ENCODE measurements around the gene C2orf81. TPM values are rescaled to one million over a fixed set of nuclear protein-coding genes. Genes with fewer than 3 reads are reported as not detected.
A peak's percentile ranks its signal among the peaks of the same experiment; 100 is the strongest.
"Not testable (repeated sequence)": the region's sequence is repeated elsewhere in the genome, so short reads cannot be mapped to it uniquely, and the experiment has no call there.

C2orf81 gene
- 0.72 and 1.5 TPM in 2 replicates for total RNA-seq

- H3K4me3 ChIP-seq (ENCODE audit: insufficient read depth, low read length), result peak within 1 kb of the TSS; percentile 93
- H3K9me3 ChIP-seq (ENCODE audit: low read depth, low read length), result no peaks in the 10 kb centered on the region
- peaks cover 10% of the 10 kb centered on the region for H3K4me1 ChIP-seq (ENCODE audit: insufficient read depth, low read length)
- H2AFZ ChIP-seq (ENCODE audit: low read length), result peak within 1 kb of the TSS; percentile 97
- no peak for TF ChIP-seq CTCF (IDR thresholded peaks at IDR 0.05; ENCODE audit: extremely low read depth, low read depth, low read length)
- H3K36me3 ChIP-seq (ENCODE audit: insufficient read depth, low read length), result peaks cover 10% of the 10 kb centered on the region
- H3K4me2 ChIP-seq (ENCODE audit: insufficient read depth, low read length), result peak within 1 kb of the TSS; percentile 99
- no peaks in the 10 kb centered on the region for H3K27me3 ChIP-seq (ENCODE audit: insufficient read depth, low read length)
- no peaks in the 10 kb centered on the region for H3K79me2 ChIP-seq (ENCODE audit: insufficient read depth, low read length)
- peak; percentile 99 for DNase-seq (ENCODE audit: insufficient read length, low spot score, missing footprints)
- H4K20me1 ChIP-seq (ENCODE audit: insufficient read depth, low read length), result no peaks in the 10 kb centered on the region
- peak within 1 kb of the TSS; percentile 65 for H3K27ac ChIP-seq (ENCODE audit: low read depth, low read length)
These were observed at the start of gene C2orf81, which contains the start of gene WDR54 for GRCh38 chr2:74421221-74421870. Gene C2orf81, minus strand, starts transcription at chr2:74421619. Its CDS starts 59 bp downstream, at chr2:74421560. Gene WDR54, plus strand, starts transcription at chr2:74421730. Its CDS starts 424 bp downstream, at chr2:74422154.

DNA sequence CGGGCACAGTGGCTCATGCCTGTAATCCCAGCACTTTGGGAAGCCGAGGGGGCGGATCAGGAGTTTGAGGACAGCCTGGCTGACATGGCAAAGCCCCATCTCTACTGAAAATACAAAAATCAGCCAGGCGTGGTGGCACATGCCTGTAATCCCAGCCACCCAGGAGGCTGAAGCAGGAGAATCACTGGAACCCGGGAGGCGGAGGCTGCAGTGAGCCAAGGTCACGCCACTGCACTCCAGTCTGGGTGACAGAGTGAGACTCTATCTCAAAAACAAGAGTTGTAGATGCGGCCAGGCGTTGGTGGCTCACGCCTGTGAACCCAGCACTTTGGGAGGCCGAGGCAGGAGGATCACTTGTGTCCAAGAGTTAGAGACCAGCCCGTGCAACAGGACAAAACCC lies 49.3 kb upstream of the C2orf81 start:
- not testable (repeated sequence) for H3K27me3 ChIP-seq (ENCODE audit: insufficient read depth, low read length); H2AFZ ChIP-seq (ENCODE audit: low read length); H3K79me2 ChIP-seq (ENCODE audit: insufficient read depth, low read length); H3K4me3 ChIP-seq (ENCODE audit: insufficient read depth, low read length); DNase-seq (ENCODE audit: insufficient read length, low spot score, missing footprints); H3K27ac ChIP-seq (ENCODE audit: low read depth, low read length); H4K20me1 ChIP-seq (ENCODE audit: insufficient read depth, low read length); H3K9me3 ChIP-seq (ENCODE audit: low read depth, low read length); H3K4me2 ChIP-seq (ENCODE audit: insufficient read depth, low read length)
- H3K4me1 ChIP-seq (ENCODE audit: insufficient read depth, low read length), result peaks cover 14% of the 10 kb centered on the region
- H3K36me3 ChIP-seq (ENCODE audit: insufficient read depth, low read length), result peaks cover 16% of the 10 kb centered on the region

DNA sequence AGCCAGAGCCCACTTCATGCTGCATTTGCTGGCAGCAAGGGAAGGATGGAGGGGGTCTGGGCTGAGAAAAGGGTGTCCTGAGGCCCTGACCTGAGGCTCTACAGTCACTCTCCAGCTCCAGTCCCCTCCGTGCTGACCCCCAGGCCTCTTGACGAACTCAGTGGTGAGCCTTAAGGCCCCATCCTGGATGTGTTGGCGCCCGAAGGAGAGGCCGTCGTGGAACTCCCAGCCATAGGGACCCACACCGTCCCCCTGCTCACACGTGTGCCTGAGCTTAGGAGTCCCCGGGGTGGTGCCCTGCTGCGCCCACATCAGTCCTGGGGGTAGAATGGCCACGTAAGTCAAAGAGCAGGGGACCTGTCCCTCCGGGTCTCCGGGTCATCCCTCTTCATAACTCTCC lies 43.0 kb upstream of the C2orf81 start:
- Histone ChIP-seq H3K27ac (ENCODE audit: low read depth, low read length) (peak overlapping the region; percentile 82), H3K4me3 (ENCODE audit: insufficient read depth, low read length) (peak overlapping the region; percentile 94), H3K4me2 (ENCODE audit: insufficient read depth, low read length) (peak overlapping the region; percentile 98), H3K36me3 (ENCODE audit: insufficient read depth, low read length) (peaks cover 27% of the 10 kb centered on the region), H3K4me1 (ENCODE audit: insufficient read depth, low read length) (peaks cover 15% of the 10 kb centered on the region), H4K20me1 (ENCODE audit: insufficient read depth, low read length) (peaks cover 5% of the 10 kb centered on the region), H3K27me3 (ENCODE audit: insufficient read depth, low read length) (no peaks in the 10 kb centered on the region), H3K79me2 (ENCODE audit: insufficient read depth, low read length) (peaks cover 35% of the 10 kb centered on the region), H2AFZ (ENCODE audit: low read length) (peak overlapping the region; percentile 59), H3K9me3 (ENCODE audit: low read depth, low read length) (no peaks in the 10 kb centered on the region)
- DNase-seq (ENCODE audit: insufficient read length, low spot score, missing footprints), result peak; percentile 70
- TF ChIP-seq CTCF (IDR thresholded peaks at IDR 0.05; ENCODE audit: extremely low read depth, low read depth, low read length), result no peak

DNA sequence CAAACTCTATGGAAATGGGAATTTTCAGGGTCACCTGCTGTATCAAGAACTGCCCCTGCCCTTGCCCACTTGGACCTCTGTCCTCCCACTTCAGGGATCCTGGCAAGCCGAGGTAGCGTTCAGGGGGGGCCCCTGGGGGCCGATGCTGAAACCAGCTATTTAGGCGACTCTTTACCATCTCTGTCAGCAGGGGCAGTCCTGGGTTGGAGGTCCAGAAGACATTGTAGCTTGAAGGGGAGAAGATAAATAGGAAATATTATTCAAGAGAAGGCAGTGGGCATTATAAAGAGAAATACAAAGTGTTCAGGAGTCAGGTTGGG lies 41.3 kb upstream of the C2orf81 start:
- H3K36me3 ChIP-seq (ENCODE audit: insufficient read depth, low read length), result peaks cover 27% of the 10 kb centered on the region
- no peak for TF ChIP-seq CTCF (IDR thresholded peaks at IDR 0.05; ENCODE audit: extremely low read depth, low read depth, low read length)

More for the DNA sequence above, 41.3 kb upstream of the C2orf81 start:
- Histone ChIP-seq H3K4me2 (ENCODE audit: insufficient read depth, low read length) (no peak overlapping the region), H3K27ac (ENCODE audit: low read depth, low read length) (no peak overlapping the region), H3K79me2 (ENCODE audit: insufficient read depth, low read length) (peaks cover 43% of the 10 kb centered on the region), H3K9me3 (ENCODE audit: low read depth, low read length) (no peaks in the 10 kb centered on the region), H3K27me3 (ENCODE audit: insufficient read depth, low read length) (no peaks in the 10 kb centered on the region), H3K4me1 (ENCODE audit: insufficient read depth, low read length) (peaks cover 17% of the 10 kb centered on the region), H3K4me3 (ENCODE audit: insufficient read depth, low read length) (no peak overlapping the region), H4K20me1 (ENCODE audit: insufficient read depth, low read length) (peaks cover 5% of the 10 kb centered on the region), H2AFZ (ENCODE audit: low read length) (no peak overlapping the region)
- no peak for DNase-seq (ENCODE audit: insufficient read length, low spot score, missing footprints)
